HepG2 (cell line): Measurements from ENCODE around the gene ODAD4. TPM values are rescaled to one million over a fixed set of nuclear protein-coding genes. Genes with fewer than 3 reads are reported as not detected.

ENCODE experiments used
- ARID2 ChIP-seq: sonication (generic); formaldehyde crosslinking; IDR thresholded peaks from 2 replicates; pipeline ENCODE4 v1.8.1; 2022; ENCODE audit warnings: mild to moderate bottlenecking, missing genetic modification reagents, borderline replicate concordance
- FOSL1 ChIP-seq: sonication (generic); formaldehyde crosslinking; IDR thresholded peaks from 2 replicates; pipeline ENCODE4 v1.9.0; 2021; ENCODE audit warnings: missing genetic modification reagents, borderline replicate concordance
- IRF2 ChIP-seq: IDR thresholded peaks from 2 replicates; pipeline ENCODE4 v1.6.1; 2018; ENCODE audit warnings: missing genetic modification reagents, missing compliant biosample characterization
- NCOA1 ChIP-seq: sonication (generic); formaldehyde crosslinking; IDR thresholded peaks from 2 replicates; pipeline ENCODE4 v1.9.0; 2021; ENCODE audit warnings: missing genetic modification reagents
- ZNF160 ChIP-seq: sonication (generic); formaldehyde crosslinking; IDR thresholded peaks from 2 replicates; pipeline ENCODE4 v1.8.0; 2022; ENCODE audit warnings: mild to moderate bottlenecking, inconsistent platforms, missing genetic modification reagents
- ZNF292 ChIP-seq: sonication (generic); formaldehyde crosslinking; IDR thresholded peaks from 2 replicates; pipeline ENCODE4 v1.8.1; 2022; ENCODE audit warnings: mild to moderate bottlenecking, low read depth, missing genetic modification reagents, borderline replicate concordance
- ZNF709 ChIP-seq: sonication (generic); formaldehyde crosslinking; IDR thresholded peaks from 2 replicates; pipeline ENCODE4 v1.5.0; 2020; ENCODE audit warnings: mild to moderate bottlenecking, missing genetic modification reagents
- polyA plus RNA-seq, 8 experiments: library from polyadenylated mRNA; depleted of rRNA in 3 of 8; stranded (reverse) in 7 of 8; unstranded in 1 of 8; fragments of >200 nt; fragmentation: Illumina TruSeq in 4 of 8; extraction: Trizol in 4 of 8; gene quantifications; 2 replicates each; pipeline versions ENCODE4 v1.2.1 to v1.2.3, GENCODE V29; 2011 to 2016; ENCODE audit warnings: low read depth in 4 of 8, missing spikeins in 1 of 8, mixed read lengths in 1 of 8; ENCODE audit not compliant: insufficient read depth in 1 of 8
- total RNA-seq, 5 experiments: library from RNA; depleted of rRNA; stranded (reverse); fragments of >200 nt; fragmentation: Illumina TruSeq; extraction: Trizol; gene quantifications; 2 replicates each; pipeline ENCODE4 v1.2.3, GENCODE V29; 2016; ENCODE audit warnings: low read depth in 1 of 5
- TF ChIP-seq, protein P1 (sequence below): sonication (generic); formaldehyde crosslinking; IDR thresholded peaks from 2 replicates; pipeline ENCODE4 v1.4.0; 2020; ENCODE audit warnings: mild to moderate bottlenecking, missing genetic modification reagents
- TF ChIP-seq, protein P2 (sequence below): sonication (generic); formaldehyde crosslinking; IDR thresholded peaks from 2 replicates; pipeline ENCODE4 v1.5.1; 2020; ENCODE audit warnings: mild to moderate bottlenecking, missing genetic modification reagents, borderline replicate concordance

ODAD4 gene
- total and polyA plus RNA-seq, 2 of the 13 experiments (the other 11 are each of a cell fraction or from before 2014, with no cell fraction given) = 0.48 to 0.53 TPM

DNA sequence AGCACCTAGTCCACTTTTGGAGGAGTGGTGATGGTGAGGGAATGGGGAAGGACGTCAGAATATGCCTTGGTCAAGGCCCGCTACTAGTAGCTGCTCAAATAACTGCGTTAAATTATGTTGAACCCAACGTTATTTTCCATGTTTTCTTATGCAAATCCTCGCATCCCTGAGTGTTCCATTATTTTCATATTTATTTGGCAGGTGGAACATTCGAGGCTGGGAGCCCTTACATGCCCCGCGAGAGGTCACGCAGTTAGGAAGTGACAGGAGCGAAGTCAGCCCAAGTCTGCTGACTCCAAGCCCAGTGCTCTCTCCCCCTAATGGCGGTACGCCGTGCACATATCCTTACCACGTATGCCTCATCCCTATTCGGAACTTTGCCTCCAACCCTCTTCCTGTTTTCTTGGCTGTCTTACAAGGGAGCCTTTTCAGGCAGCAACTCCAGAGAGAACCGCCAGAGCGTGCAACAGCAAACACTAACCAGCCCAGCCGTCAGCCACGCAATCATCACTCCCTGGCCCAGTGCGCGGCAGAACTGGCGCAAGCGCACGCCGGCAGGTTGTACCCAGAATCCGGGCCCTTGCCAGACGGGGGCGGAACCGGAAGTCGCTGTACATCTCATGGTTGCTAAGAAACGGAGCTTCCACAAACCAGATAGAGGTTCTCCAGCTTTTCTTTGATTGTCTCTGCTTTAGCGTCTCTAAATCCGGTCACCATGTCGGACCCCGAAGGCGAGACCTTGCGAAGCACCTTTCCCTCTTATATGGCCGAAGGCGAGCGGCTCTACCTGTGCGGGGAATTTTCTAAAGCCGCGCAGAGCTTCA is at the start of gene ODAD4 (continued):
- TF ChIP-seq, protein P1, sequence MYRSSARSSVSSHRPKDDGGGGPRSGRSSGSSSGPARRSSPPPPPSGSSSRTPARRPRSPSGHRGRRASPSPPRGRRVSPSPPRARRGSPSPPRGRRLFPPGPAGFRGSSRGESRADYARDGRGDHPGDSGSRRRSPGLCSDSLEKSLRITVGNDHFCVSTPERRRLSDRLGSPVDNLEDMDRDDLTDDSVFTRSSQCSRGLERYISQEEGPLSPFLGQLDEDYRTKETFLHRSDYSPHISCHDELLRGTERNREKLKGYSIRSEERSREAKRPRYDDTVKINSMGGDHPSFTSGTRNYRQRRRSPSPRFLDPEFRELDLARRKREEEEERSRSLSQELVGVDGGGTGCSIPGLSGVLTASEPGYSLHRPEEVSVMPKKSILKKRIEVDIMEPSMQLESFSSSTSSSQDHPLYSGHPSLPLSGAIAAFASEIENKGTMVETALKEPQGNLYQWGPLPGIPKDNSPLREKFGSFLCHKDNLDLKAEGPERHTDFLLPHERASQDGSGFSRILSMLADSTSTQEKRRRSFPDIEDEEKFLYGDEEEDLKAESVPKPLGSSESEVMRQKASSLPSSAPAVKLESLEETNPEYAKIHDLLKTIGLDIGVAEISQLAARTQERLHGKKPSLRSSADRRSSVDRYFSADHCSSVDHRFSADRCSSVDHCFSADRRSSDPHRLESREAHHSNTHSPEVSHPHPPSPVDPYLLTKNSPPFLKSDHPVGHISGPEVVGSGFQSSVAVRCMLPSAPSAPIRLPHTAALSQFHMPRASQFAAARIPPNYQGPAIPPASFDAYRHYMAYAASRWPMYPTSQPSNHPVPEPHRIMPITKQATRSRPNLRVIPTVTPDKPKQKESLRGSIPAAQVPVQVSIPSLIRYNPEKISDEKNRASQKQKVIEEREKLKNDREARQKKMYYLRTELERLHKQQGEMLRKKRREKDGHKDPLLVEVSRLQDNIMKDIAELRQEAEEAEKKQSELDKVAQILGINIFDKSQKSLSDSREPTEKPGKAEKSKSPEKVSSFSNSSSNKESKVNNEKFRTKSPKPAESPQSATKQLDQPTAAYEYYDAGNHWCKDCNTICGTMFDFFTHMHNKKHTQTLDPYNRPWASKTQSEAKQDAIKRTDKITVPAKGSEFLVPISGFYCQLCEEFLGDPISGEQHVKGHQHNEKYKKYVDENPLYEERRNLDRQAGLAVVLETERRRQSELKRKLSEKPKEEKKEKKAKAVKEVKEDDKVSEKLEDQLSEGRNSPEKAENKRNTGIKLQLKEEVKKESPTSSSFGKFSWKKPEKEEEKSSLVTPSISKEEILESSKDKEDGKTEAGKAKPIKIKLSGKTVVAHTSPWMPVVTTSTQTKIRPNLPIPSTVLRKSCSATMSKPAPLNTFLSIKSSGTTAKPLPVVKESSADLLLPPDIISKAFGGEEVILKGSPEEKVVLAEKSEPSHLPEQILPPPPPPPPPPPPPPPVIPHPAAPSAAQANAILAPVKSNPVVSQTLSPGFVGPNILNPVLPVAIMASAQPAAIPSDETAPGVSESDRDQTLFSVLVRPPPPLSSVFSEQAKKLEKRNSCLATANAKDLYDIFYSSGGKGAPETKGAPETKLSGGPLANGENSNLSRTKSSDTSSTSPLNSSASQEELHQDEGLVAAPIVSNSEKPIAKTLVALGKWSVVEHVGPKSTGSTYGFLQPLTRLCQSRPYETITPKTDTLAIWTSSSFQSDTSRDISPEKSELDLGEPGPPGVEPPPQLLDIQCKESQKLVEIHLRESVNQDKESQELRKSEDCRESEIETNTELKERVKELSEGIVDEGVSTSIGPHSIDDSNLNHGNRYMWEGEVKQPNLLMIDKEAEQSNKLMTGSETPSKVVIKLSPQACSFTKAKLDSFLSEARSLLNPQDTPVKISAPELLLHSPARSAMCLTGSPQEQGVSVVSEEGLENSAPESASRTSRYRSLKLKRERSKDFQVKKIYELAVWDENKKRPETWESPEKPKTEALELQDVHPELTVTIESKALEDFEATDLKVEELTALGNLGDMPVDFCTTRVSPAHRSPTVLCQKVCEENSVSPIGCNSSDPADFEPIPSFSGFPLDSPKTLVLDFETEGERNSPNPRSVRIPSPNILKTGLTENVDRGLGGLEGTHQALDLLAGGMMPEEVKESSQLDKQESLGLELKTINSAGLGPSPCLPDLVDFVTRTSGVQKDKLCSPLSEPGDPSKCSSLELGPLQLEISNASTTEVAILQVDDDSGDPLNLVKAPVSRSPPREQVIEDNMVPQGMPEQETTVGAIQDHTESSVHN (CRISPR knock-in tag) = no peak
- TF ChIP-seq IRF2 = peak; percentile 91
- TF ChIP-seq ZNF709 (CRISPR knock-in tag) = peak; percentile 82
- TF ChIP-seq ARID2 (CRISPR knock-in tag) = no peak
- TF ChIP-seq FOSL1 (CRISPR knock-in tag) = no peak
- TF ChIP-seq NCOA1 (CRISPR knock-in tag) = peak; percentile 93; the same call in 1 of the 2 replicates
- peak; percentile 79 for TF ChIP-seq ZNF160 (CRISPR knock-in tag)
- TF ChIP-seq, protein P2, sequence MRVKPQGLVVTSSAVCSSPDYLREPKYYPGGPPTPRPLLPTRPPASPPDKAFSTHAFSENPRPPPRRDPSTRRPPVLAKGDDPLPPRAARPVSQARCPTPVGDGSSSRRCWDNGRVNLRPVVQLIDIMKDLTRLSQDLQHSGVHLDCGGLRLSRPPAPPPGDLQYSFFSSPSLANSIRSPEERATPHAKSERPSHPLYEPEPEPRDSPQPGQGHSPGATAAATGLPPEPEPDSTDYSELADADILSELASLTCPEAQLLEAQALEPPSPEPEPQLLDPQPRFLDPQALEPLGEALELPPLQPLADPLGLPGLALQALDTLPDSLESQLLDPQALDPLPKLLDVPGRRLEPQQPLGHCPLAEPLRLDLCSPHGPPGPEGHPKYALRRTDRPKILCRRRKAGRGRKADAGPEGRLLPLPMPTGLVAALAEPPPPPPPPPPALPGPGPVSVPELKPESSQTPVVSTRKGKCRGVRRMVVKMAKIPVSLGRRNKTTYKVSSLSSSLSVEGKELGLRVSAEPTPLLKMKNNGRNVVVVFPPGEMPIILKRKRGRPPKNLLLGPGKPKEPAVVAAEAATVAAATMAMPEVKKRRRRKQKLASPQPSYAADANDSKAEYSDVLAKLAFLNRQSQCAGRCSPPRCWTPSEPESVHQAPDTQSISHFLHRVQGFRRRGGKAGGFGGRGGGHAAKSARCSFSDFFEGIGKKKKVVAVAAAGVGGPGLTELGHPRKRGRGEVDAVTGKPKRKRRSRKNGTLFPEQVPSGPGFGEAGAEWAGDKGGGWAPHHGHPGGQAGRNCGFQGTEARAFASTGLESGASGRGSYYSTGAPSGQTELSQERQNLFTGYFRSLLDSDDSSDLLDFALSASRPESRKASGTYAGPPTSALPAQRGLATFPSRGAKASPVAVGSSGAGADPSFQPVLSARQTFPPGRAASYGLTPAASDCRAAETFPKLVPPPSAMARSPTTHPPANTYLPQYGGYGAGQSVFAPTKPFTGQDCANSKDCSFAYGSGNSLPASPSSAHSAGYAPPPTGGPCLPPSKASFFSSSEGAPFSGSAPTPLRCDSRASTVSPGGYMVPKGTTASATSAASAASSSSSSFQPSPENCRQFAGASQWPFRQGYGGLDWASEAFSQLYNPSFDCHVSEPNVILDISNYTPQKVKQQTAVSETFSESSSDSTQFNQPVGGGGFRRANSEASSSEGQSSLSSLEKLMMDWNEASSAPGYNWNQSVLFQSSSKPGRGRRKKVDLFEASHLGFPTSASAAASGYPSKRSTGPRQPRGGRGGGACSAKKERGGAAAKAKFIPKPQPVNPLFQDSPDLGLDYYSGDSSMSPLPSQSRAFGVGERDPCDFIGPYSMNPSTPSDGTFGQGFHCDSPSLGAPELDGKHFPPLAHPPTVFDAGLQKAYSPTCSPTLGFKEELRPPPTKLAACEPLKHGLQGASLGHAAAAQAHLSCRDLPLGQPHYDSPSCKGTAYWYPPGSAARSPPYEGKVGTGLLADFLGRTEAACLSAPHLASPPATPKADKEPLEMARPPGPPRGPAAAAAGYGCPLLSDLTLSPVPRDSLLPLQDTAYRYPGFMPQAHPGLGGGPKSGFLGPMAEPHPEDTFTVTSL = peak; percentile 48; the same call in 1 of the 2 replicates
- TF ChIP-seq ZNF292 = peak; percentile 94
